Activated T-helper 1 cell treated with anti-CD3 and anti-CD28 coated beads, Interleukin-12 subunit alpha, Interleukin-12 subunit beta, Interleukin-2, Interleukin-4 antibody, amounts not matched to agents 30 ng/mL and 10 ng/mL and 1 ng/mL, durations not matched to agents 14 hours and 24 hours and 36 hours (primary cell): Measurements from ENCODE around the gene ARPP21. TPM values are rescaled to one million over a fixed set of nuclear protein-coding genes. Genes with fewer than 3 reads are reported as not detected.
"Not testable (repeated sequence)": the region's sequence is repeated elsewhere in the genome, so short reads cannot be mapped to it uniquely, and the experiment has no call there.

Source experiments
- DNase-seq: peaks from one replicate; pipeline ENCODE4 v3.0.0; 2021; ENCODE audit warnings: low spot score
- H3K27ac Mint-ChIP-seq: one replicate; pipeline ENCODE4 v1.8.0; 2021; ENCODE audit warnings: mild to moderate bottlenecking, mixed read lengths
- H3K27me3 Mint-ChIP-seq: one replicate; pipeline ENCODE4 v1.8.0; 2022; ENCODE audit warnings: mild to moderate bottlenecking, moderate library complexity, mixed read lengths; ENCODE audit not compliant: insufficient read depth
- H3K36me3 Mint-ChIP-seq: one replicate; pipeline ENCODE4 v1.8.0; 2021; ENCODE audit warnings: low read depth, mixed read lengths
- H3K4me1 Mint-ChIP-seq: one replicate; pipeline ENCODE4 v1.8.0; 2021; ENCODE audit warnings: low read depth, mixed read lengths
- H3K4me3 Mint-ChIP-seq: one replicate; pipeline ENCODE4 v1.8.0; 2021; ENCODE audit warnings: mild to moderate bottlenecking, moderate library complexity, mixed read lengths
- H3K9me3 Mint-ChIP-seq: one replicate; pipeline ENCODE4 v1.8.0; 2021; ENCODE audit warnings: mixed read lengths
- intact Hi-C: fragments of 100-400 bp; cut with micrococcal nuclease; formaldehyde crosslinking; loops from one replicate; pipeline ENCODE4 v1.15.1; 2024
- total RNA-seq: library from RNA; stranded (reverse); gene quantifications from 2 replicates; pipeline ENCODE4 v1.2.3, GENCODE V29; 2022

ARPP21 gene
- total RNA-seq, 1 donor from 2014 or later: not detected

- Mint-ChIP-seq H3K27ac (no peak overlapping the region), H3K4me3 (no peak overlapping the region), H3K4me1 (no peaks in the 10 kb centered on the region), H3K27me3 (no peaks in the 10 kb centered on the region), H3K9me3 (no peaks in the 10 kb centered on the region), H3K36me3 (no peaks in the 10 kb centered on the region)
- intact Hi-C loops: no loop called here
- no peak for DNase-seq
These were observed 148.6 kb downstream of the ARPP21 start for GRCh38 chr3:35787936-35788335.

- Mint-ChIP-seq H3K4me3 (no peak overlapping the region), H3K27me3 (no peaks in the 10 kb centered on the region), H3K4me1 (no peaks in the 10 kb centered on the region), H3K27ac (no peak overlapping the region), H3K36me3 (no peaks in the 10 kb centered on the region), H3K9me3 (no peaks in the 10 kb centered on the region)
- no peak for DNase-seq
- intact Hi-C loops: no loop called here
These were observed 149.9 kb downstream of the ARPP21 start for GRCh38 chr3:35789042-35789831.

- Mint-ChIP-seq H3K9me3 (no peaks in the 10 kb centered on the region), H3K27ac (no peak overlapping the region), H3K4me3 (no peak overlapping the region), H3K36me3 (no peaks in the 10 kb centered on the region), H3K4me1 (no peaks in the 10 kb centered on the region), H3K27me3 (no peaks in the 10 kb centered on the region)
- intact Hi-C loops: no loop called here
- DNase-seq: no peak
These were observed 151.4 kb downstream of the ARPP21 start for GRCh38 chr3:35790764-35791163.

GRCh38 chr3:35793667-35794066 lies 154.3 kb downstream of the ARPP21 start:
- Mint-ChIP-seq H3K9me3 (no peaks in the 10 kb centered on the region), H3K36me3 (no peaks in the 10 kb centered on the region), H3K4me1 (no peaks in the 10 kb centered on the region), H3K27ac (no peak overlapping the region), H3K27me3 (peaks cover 2% of the 10 kb centered on the region), H3K4me3 (no peak overlapping the region)
- DNase-seq: no peak
- intact Hi-C loops: no loop called here

- Mint-ChIP-seq H3K4me3 (no peak overlapping the region), H3K27ac (no peak overlapping the region), H3K4me1 (no peaks in the 10 kb centered on the region), H3K9me3 (no peaks in the 10 kb centered on the region), H3K27me3 (peaks cover 2% of the 10 kb centered on the region), H3K36me3 (no peaks in the 10 kb centered on the region)
- intact Hi-C loops: no loop called here
- DNase-seq: no peak
These were observed 161.7 kb downstream of the ARPP21 start for GRCh38 chr3:35800960-35801459.

- H3K27ac Mint-ChIP-seq: no peak overlapping the region
- no peak for DNase-seq
- H3K4me3 Mint-ChIP-seq: no peak overlapping the region
- intact Hi-C loops: no loop called here
- H3K9me3 Mint-ChIP-seq: peaks cover 3% of the 10 kb centered on the region
- no peaks in the 10 kb centered on the region for H3K27me3 Mint-ChIP-seq
- no peaks in the 10 kb centered on the region for H3K36me3 Mint-ChIP-seq
- no peaks in the 10 kb centered on the region for H3K4me1 Mint-ChIP-seq
These were observed 175.2 kb downstream of the ARPP21 start for GRCh38 chr3:35814531-35814930.

- H3K36me3 Mint-ChIP-seq, H3K27me3 Mint-ChIP-seq, DNase-seq, H3K27ac Mint-ChIP-seq, intact Hi-C loops, H3K4me1 Mint-ChIP-seq, H3K4me3 Mint-ChIP-seq, H3K9me3 Mint-ChIP-seq: not testable (repeated sequence)
These were observed 176.5 kb downstream of the ARPP21 start for GRCh38 chr3:35815796-35816195.

GRCh38 chr3:35817216-35817615 lies 177.9 kb downstream of the ARPP21 start:
- no peak overlapping the region for H3K4me3 Mint-ChIP-seq
- peaks cover 3% of the 10 kb centered on the region for H3K9me3 Mint-ChIP-seq
- H3K27me3 Mint-ChIP-seq: no peaks in the 10 kb centered on the region
- DNase-seq: no peak
- H3K27ac Mint-ChIP-seq: no peak overlapping the region
- no peaks in the 10 kb centered on the region for H3K4me1 Mint-ChIP-seq
- intact Hi-C loops: no loop called here
- no peaks in the 10 kb centered on the region for H3K36me3 Mint-ChIP-seq

GRCh38 chr3:35832140-35832571 lies 192.8 kb downstream of the ARPP21 start:
- Mint-ChIP-seq H3K9me3 (no peaks in the 10 kb centered on the region), H3K27ac (no peak overlapping the region), H3K4me1 (no peaks in the 10 kb centered on the region), H3K36me3 (no peaks in the 10 kb centered on the region), H3K27me3 (no peaks in the 10 kb centered on the region), H3K4me3 (no peak overlapping the region)
- intact Hi-C loops: no loop called here
- DNase-seq: no peak
